HG02678 (cell line): ENCODE results near the gene PIF1.
"Not testable (repeated sequence)": the region's sequence is repeated elsewhere in the genome, so short reads cannot be mapped to it uniquely, and the experiment has no call there.

Source experiments
- ATAC-seq: cut with Tn5 transposase; IDR thresholded peaks from one replicate; pipeline ENCODE4 v1.9.1; 2021; ENCODE audit warnings: mild to moderate bottlenecking, moderate library complexity; ENCODE audit not compliant: unreplicated experiment

The PIF1 gene

DNA sequence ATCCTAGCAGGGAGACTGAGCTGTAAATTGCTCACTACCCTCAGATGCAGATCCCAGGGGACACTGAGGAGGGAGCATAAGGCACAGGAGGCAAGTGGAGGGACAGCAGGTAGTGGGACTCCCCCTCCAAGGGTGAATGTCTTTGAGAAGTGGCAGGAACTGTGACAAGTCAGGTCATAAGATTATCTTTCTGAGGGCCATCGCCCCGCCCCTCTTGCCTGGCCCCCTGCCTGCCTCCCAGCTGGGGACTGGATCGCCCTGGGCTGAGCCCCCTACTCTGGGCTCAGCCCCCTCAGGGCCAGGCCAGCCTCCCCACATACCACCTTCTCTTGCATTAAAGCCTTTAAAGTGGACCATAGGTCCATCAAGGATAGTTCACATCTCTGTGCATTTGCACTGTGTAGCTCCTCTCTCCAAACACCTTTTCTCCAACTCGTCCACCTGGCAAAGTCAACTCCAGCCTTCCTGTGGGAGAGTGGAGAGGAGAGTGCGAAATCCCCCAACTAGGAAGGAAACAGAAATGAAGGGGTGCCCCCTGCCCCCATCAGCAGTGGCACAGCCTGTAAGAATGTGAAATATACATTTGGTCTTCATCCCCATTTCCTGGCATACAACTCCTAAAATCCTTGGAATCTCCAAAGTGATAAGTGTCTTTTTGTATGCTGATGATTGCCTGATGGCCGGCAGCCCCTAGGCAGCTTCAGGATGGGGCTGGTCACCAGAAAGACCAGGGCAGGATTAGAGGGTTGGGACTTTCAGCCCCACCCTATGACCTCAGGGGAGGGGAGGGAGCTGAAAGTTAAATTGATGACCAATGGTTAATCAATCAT, 14.7 kb downstream of the PIF1 start:
- ATAC-seq, result no peak

DNA sequence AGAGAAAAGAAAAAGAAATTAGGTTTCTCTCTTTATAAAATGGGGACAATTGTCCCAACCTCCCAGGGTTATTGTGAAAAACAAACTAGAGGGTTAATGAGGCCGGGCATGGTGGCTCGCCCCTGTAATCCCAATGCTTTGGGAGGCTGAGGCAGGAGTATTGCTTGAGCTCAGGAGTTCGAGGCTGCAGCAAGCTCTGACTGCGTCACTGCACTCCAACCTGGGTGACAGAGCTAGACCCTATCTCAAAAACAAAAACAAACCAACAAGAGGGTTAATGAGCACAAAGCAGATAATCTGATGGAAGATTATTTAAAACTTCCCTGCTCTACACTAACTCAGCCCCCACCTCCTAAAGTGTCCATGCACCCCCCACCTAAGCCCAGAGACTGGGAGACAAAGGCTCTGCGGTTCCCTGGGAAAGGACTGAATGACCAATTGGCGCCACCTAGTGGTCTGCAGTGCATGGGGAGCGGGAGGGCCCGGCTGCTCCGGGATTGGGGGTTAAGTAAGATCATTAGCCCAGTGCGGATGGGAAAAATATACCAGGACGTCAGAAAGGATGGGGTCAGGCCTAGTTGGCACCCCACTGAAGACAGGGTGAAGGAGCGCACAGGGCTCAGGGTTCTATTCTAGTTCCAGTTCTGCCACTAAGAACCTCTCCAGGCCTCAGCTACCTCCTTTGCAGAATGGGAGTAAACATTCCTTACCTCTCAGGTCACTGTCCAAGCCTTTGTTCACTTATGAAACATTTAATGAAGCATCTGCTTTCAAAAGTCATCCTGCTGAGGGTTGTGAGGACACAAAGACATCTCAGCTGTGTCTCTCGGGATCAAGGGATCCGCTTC, 15.6 kb downstream of the PIF1 start:
- no peak for ATAC-seq

DNA sequence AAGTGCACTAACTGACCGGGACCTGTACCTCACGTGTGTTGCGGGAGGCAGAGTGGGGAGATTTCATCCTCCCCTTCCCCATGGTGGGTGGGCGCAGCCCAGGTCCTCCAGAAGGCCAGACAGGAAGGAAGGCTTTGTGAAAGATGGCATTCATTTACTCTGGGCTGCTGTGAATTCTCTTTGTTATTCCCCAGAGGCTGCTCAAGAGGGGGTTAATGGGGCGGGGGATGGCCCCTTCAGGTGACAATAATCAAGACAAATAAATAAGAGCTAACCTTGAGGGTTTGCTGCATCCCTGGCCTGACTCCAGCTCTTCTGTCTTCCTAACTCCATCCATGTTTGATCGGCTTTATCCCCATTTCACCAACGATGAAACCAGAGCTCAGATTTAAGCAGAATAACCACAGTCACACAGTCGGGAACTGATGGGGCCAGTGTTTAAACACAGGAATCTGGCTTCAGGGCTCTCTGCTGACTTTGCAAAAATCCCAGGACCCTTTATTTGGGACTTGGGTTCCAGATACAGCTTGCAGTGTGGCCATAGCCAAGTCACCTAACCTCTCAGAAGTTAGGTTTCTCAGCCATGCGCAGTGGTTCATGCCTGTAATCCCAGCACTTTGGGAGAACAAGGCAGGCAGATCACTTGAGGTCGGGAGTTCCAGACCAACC, 16.5 kb downstream of the PIF1 start:
- ATAC-seq, result no peak

DNA sequence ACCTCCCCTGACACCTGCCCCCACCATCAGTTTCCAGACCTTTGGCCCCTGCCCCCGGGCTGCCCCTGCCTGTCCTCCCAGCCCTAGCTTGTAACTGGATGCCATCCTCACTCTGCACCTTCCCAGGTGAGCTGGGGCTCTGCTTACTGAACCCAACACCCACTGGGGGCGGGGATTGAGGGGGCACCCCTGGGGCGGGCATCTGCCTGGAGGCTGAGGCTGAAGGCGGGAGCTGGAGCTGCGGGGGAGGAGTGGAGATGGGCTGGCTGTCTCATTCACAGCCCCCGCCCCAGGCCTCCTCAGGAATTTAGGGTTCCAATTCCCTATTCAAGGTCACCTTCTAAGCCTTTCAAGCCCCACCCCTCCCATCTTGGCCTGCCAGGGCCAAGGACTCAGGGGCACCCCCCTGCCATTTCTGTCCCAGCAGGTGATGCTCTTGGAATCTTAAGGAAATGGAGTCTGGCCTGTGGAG, 17.7 kb downstream of the PIF1 start:
- no peak for ATAC-seq

DNA sequence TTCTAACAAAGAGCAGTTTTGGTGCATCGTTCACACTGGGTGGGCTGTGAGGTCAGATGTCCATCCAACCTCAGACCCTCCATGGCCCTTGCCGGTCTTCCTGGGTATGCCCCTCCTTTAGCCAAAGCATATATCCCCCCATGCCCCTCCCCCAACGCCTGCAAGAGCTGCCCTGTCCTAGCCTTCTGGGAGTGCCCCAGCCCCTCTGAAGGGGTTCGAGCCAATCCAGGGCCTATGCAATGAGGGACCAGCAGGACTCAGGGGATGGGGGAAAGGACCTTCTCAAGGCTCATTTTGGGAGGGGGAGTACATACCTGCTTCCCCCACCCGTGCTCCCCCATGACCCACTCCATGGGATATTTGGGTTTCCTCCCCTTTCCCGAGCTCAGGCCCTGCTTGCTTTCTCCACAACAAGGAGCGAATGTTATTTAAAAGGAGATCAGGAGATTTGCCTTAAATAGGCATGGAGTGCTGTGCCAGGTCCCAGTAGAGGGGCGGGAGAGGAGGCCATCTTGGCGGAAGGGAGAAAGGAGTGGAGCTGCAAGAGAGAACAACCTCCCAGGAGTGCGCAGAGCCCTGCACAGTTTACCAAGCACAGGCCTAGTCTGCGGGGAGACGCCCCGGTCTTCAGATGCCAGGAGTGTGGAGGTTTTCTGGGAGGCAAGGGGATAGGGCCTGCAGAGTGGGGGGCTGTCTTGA, 18.2 kb downstream of the PIF1 start:
- ATAC-seq, result no peak

DNA sequence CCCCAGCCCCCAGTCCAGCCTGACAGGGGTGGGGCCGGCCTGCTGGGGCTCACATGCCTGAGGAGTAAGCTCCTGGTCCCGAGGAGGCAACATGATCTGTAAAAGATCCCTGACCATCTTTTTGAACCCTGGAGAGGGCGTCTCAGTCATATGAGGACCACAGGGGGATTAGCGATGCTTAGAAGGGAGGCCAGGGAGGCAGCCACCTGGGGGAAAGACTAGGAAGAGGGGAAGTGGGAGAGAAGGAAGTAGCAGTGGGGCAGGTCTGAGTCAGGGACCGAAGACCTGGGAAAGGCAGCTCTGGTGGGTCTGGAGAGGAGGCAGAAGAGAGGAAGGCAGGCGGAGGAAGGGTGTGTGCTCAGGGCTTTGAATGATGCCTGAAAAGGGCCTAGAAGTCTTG, 18.9 kb downstream of the PIF1 start:
- no peak for ATAC-seq

DNA sequence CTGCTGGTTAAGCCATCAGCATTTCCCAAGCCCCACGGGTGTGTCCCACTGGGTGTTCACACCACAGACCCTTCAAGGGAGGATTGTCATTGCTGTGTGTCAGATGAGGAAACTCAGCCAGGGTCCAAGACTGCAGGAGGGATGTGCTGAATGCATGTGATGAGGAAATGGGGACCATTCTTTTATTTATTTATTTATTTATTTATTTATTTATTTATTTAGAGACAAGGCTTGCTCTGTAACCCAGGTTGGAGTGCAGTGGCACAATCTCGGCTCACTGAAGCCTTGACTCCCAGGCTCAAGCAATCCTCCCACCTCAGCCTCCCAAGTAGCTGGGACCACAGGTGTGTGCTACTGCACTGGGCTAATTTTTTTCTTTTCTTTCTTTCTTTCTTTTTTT, 20.8 kb downstream of the PIF1 start:
- ATAC-seq, result no peak

DNA sequence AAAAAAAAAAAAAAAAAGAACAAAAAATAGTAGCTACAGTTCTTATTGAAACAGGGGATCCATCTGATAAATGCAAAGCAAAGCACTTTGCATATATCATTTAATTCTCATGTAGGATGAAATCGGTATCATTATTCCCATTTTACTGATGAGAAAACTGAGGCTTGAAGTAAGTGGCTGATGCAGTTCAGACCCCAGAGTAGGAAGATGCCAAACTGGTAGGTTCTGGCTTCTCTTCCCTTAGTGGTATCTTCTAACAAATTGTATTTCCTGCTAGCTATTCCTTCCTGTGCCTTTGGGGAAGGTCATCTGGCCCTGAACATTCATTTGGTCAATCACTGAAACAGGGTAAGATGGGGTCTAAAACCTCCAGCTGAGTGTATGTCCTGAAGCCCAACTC, 21.9 kb downstream of the PIF1 start:
- no peak for ATAC-seq

DNA sequence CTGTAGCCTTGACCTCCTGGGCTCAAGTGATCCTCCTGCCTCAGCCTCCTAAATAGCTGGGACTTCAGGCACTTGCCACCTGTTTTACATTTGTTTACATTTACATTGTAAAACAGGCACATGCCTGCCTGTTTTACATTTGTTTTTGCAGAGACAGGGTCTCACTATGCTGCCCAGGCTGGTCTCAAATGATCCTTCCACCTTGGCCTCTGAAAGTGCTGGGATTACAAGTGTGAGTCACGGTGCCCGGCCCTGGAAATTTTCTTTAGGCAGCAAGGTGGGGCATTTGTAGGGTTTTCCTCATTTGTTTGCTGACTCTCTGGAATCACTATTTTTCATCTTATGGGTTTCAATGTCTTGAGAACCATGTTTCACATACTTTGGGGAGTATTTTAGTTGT, 25.0 kb downstream of the PIF1 start:
- no peak for ATAC-seq

DNA sequence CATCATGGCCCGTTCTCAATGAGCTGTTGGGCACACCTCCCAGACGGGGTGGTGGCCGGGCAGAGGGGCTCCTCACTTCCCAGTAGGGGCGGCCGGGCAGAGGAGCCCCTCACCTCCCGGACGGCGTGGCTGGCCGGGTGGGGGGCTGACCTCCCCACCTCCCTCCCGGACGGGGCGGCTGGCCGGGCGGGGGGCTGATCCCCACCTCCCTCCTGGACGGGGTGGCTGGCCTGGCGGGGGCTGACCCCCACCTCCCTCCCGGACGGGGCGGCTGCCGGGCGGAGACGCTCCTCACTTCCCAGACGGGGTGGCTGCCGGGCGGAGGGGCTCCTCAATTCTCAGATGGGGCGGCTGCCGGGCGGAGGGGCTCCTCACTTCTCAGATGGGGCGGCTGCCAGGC, 26.5 kb downstream of the PIF1 start:
- ATAC-seq, result not testable (repeated sequence)

DNA sequence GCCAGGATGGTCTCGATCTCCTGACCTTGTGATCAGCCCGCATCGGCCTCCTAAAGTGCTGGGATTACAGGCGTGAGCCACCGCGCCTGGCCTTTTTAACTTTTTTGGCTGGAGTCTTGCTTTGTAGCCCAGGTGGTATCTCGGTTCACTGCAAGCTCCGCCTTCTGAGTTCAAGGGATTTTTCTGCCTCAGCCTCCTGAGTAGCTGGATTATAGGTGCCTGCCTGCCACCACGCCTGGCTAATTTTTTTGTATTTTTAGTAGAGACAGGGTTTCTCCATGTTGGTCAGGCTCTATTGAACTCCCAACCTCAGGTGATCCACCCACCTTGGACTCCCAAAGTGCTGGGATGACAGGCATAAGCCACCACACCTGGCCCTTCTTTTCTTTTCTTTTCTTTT, 29.5 kb downstream of the PIF1 start:
- ATAC-seq, result not testable (repeated sequence)

DNA sequence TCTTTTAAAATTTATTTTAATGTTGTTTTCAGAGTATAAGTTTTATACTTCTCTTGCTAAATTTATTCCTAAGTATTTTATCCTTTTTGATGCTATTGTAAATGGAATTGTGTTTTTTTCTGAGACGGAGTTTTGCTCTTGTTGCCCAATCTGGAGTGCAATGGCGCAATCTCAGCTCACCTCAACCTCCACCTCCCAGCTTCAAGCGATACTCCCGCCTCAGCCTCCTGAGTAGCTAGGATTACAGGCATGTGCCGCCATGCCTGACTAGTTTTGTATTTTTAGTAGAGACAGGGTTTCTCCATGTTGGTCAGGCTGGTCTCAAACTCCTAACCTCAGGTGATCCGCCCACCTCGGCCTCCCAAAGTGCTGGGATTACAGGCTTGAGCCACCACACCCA, 30.1 kb downstream of the PIF1 start:
- not testable (repeated sequence) for ATAC-seq

DNA sequence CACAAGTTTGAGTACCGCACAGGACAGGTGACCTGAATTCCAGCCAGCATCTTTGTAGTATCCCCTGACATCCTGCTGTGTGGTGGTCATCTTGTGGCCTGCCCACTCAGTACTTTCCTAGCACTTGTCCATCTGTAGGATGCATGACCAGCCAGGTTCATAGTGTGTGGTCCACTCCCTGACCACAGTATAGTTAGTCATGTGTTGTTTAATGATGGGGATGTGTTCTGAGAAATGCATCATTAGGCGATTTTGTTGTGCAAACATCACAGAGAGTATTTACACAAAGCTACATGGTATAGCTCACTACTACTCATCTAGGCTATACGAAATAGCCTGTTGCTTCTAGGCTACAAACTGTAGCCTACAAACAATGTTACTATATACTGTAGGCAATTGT, 33.2 kb downstream of the PIF1 start:
- ATAC-seq, result no peak

DNA sequence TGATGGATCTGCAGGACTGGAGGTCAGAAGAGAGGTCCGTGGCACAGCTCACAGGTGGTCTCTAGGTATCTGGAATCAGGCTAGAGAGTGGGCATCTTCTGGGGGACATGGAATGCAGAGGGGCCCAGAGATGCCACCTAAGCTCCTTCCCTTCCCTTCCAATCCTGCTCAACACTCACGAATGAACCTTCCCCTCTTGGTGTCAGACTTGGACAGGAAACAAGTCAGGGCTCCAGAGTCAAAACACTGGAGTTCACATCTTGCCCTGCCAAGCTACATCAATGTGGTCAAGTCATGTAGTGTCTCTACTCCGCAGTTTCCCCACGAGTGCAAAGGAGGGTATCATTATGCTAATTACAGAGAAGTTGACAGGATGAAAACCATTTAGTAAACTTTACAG, 34.0 kb downstream of the PIF1 start:
- ATAC-seq, result no peak

DNA sequence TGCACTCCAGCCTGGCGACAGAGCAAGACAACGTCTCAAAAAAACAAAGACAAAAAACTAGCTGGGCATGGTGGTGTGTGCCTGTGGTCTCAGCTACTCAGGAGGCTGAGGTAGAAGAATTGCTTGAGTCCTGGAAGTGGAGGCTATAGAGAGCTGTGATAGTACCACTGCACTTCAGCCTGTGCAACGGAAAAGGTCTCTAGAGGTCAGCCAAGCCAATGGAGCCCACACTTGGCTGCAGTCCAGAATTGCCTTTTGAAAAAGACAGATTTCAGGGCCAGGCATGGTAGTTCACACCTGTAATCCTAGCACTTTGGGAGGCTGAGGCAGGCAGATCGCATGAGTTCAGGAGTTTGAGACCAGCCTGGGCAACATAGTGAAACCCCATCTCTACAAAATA, 41.7 kb downstream of the PIF1 start:
- ATAC-seq, result no peak

DNA sequence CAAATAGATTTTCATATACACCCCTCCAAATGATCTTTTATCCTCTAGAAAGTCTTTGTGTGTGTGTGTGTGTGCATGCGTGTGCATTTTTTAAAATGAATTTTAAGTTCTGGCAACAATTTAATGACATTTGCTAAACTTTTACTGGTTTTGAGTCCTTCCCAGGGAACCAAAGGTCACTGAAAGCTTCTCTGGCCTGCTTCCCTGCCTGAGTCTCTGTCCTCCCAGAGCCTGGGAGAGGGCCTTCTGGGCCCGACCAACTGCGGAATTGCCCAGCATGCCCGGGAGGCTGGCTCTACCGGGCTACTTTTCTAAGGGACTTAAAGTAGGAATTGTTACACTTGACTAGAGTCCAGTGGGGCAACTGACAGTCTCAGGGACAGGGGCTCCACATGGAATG, 42.7 kb downstream of the PIF1 start:
- no peak for ATAC-seq

DNA sequence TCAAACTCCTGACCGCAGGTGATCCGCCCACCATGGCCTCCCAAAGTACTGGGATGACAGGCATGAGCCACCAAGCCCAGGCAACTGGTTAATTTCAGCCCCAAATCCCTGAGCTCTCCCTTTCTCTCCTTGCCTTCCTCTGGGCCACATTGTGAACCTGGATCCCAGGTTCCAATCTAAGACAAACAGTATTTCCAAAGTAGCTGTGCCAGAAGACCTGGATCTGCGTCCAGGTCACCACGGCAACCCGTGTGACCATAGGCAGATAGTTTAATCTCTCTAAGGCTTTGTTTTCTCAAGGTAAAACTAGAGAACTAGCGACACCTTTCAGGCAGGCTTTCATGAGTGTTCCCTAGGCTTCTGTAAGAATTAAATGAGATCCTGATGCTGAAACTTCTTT, 44.1 kb downstream of the PIF1 start:
- ATAC-seq, result no peak

DNA sequence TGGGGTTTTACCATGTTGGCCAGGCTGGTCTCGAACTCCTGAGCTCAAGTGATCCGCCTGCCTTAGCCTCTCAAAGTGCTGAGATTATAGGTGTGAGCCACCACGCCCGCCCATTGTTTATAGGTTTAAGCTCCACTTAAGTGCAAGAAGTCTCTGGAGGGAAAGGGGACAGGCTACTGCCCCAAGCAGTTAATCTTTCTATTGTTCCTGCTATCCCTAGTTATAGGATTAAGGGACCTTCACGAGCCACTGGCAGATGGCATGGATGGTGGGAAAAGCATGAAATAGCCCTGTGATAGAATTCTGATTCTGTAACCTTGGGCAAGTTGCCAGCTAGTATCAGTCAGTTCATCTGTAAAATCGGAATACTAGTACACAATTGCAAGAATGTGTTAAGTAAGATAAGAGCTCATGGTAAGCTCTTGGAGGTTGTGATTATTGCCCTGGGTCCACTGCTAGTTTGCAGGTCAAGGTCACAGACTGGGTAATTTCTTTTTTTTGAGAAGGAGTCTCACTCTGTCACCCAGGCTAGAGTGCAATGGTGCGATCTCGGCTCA, 44.8 kb downstream of the PIF1 start:
- ATAC-seq, result no peak

DNA sequence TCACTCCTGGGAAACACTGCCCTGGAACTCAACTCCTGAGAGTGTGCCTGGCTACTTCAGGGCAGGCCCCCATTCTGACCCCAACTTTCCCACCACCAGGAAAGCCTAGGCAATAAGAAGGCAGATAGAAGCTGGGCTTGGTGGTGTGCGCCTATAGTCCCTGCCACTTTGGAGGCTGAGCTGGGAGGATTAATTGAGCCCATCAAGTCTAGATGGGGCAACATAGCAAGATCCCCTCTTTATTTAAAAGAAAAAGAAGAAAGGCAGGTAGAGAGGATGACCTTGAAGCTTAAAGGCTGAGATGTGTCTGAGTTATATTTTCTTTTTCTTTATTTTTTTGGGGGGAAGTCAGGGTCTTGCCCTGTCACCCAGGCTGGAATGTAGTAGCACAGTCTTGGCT, 45.8 kb downstream of the PIF1 start:
- ATAC-seq, result no peak

DNA sequence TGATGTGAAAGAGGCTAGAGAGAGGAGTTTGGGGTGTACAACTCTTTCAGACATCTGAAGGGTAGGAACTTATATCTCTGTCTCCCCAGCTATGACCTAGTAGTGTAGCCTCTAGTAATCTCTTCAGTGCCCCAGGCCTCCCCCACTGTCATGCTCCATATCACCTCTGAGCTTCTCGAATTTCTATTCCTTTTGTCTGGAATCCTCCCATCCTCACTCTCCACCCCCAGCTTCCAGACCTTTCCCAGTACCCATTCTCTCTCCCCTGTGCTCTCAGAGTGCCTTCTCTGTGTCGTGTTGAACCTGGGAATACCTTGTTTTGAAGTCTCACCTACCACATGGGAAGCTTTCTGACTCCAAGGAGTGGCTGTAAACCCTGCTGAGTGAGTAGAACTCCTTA, 46.4 kb downstream of the PIF1 start:
- no peak for ATAC-seq

DNA sequence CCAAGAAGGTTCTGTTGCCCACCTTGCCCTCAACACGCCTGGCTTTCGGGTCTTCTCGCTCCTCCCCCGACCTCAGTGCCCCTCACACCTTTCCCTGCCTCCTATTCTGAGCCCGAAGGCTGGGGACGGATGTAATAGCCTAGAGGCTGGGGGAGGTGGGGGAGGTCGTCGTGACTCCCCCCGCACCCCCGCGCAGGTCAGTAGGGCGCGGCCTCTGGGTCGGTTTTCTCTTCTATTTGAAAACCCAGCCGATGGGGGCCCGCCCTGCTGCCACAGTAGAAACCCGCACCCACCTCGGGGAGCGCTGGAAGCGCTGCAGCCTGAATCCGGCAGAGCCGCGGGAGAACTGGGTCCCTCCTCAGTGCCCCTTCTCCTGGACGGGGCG, 49.1 kb downstream of the PIF1 start:
- ATAC-seq, result no peak
